Testis (tissue), 3 donors: Measurements from ENCODE around the gene STEAP3. TPM values are rescaled to one million over a fixed set of nuclear protein-coding genes. Genes with fewer than 3 reads are reported as not detected.

ENCODE experiments used
- DNase-seq: peaks from one replicate; pipeline ENCODE4 v3.0.0-alpha.2; 2019
- H3K27ac ChIP-seq, 2 donors: fragments of 200-600 bp; sonication (generic); one replicate each; pipeline ENCODE4 v1.5.1; 2019
- H3K27me3 ChIP-seq: fragments of 200-600 bp; sonication (generic); one replicate; pipeline ENCODE4 v1.5.1; 2019
- H3K36me3 ChIP-seq: fragments of 200-600 bp; sonication (generic); one replicate; pipeline ENCODE4 v1.5.1; 2017; ENCODE audit warnings: low read depth; ENCODE audit errors: missing control alignments
- H3K4me1 ChIP-seq: fragments of 200-600 bp; sonication (generic); one replicate; pipeline ENCODE4 v1.5.1; 2019
- H3K4me3 ChIP-seq, 2 donors: fragments of 200-600 bp; sonication (generic); one replicate each; pipeline ENCODE4 v1.5.1; 2017 to 2019
- H3K9me3 ChIP-seq: fragments of 200-600 bp; sonication (generic); one replicate; pipeline ENCODE4 v1.5.1; 2017
- CTCF ChIP-seq, 3 experiments: fragments of 450-650 bp in 2 of 3; fragments of 200-600 bp in 1 of 3; sonication (generic) in 1 of 3; IDR thresholded peaks; one replicate each; pipeline ENCODE4 v1.5.1; 2016 to 2019; ENCODE audit warnings: antibody characterized with exemption in 3 of 3, mild to moderate bottlenecking in 2 of 3, moderate library complexity in 1 of 3
- POLR2A ChIP-seq: fragments of 450-650 bp; IDR thresholded peaks from one replicate; pipeline ENCODE4 v1.6.1; 2017; ENCODE audit warnings: antibody characterized with exemption, mild to moderate bottlenecking, moderate library complexity
- WGBS, 2 donors: methylation state at CpG; one replicate each; pipeline ENCODE4 v1.1.5; 2018; 5-methylcytosine and 5-hydroxymethylcytosine counted together
- intact Hi-C: fragments of 100-400 bp; cut with DNase I; formaldehyde crosslinking; loops from one replicate; pipeline ENCODE4 v1.15.1; 2023; ENCODE audit warnings: low total_unique reads
- polyA plus RNA-seq: library from polyadenylated mRNA; stranded (reverse); fragments of 350-450 nt; fragmentation: Illumina TruSeq; extraction: RNeasy Lipid Tissue Mini Kit (QIAGEN cat#74804); gene quantifications from one replicate; pipeline ENCODE4 v1.2.3, GENCODE V29; 2014; ENCODE audit warnings: low read depth, low replicate concordance; ENCODE audit not compliant: insufficient read depth
- total RNA-seq, 2 donors: library from RNA; depleted of rRNA; stranded (reverse); fragments of >200 nt; gene quantifications; one replicate each; pipeline ENCODE4 v1.2.3, GENCODE V29; 2016

STEAP3 gene
- total and polyA plus RNA-seq, 3 donors from 2014 or later, result 5.1 to 11.9 (median 5.6) TPM

DNA sequence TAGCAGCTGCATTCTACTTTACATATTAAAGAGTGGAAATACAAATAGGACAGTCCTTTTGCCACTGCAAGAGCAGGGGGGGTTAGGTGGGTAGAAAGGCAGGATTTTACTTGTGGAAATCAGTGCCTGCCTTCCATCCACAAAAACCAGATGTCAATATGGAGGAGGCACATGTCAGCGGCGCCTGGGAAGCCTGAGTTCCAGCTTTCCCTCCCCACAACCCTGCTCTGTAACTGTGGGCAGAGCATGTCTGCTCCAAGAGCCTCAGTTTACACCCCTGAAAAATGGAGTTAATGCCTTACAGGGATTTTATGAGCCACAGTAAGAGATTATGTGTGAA lies 32.9 kb downstream of the STEAP3 start:
- Histone ChIP-seq H3K4me1 (no peaks in the 10 kb centered on the region), H3K27me3 (no peaks in the 10 kb centered on the region), H3K27ac (peak overlapping the region in 1 of 2 donors; percentile 34), H3K4me3 (no peak overlapping the region), H3K9me3 (no peaks in the 10 kb centered on the region), H3K36me3 (no peaks in the 10 kb centered on the region)
- no peak for DNase-seq
- TF ChIP-seq CTCF (IDR thresholded peaks at IDR 0.05) (no peak), POLR2A (no peak)
- intact Hi-C loops, result no loop called here
- WGBS, 2 donors, result 87 to 91% methylated on average over 2 of the region's 2 CpGs

- WGBS, 2 donors, result 85 to 94% methylated on average over 8 to 9 of the region's 9 CpGs
- H3K4me1 ChIP-seq, result no peaks in the 10 kb centered on the region
- no peaks in the 10 kb centered on the region for H3K9me3 ChIP-seq
- TF ChIP-seq POLR2A (no peak), CTCF (IDR thresholded peaks at IDR 0.05) (no peak)
- H3K27ac ChIP-seq, result no peak overlapping the region
- peak; percentile 3 for DNase-seq
- no peaks in the 10 kb centered on the region for H3K36me3 ChIP-seq
- H3K27me3 ChIP-seq, result no peaks in the 10 kb centered on the region
- intact Hi-C loops, result no loop called here
- no peak overlapping the region for H3K4me3 ChIP-seq
These were observed 33.6 kb downstream of the STEAP3 start for GRCh38 chr2:119257198-119257597.

DNA sequence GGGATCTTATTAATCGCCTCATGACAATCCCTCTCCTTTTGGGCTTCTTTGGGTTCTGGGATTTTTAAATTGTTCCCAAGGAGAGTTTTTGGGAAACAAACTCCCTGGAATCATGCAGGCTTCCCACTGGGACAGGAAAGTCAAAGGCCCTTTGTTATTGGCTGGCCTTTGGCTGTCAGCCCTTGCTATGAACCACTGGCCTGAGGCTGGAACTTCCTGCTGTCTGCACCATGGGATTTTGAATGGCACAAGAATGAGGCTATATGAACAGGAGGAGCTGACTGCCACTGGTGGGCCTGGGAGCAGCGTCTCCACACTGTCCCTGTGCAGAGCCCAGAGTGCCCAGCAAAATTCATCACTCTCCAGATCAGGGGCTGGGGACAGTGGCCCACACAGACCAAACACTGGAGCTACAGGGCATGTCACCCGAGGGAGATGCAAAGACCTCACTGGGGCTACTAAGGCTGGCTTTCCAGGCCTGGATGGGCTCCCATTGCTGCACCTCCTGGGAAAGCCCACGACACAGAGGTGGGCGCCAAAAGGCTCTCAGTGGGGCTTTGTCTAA lies 35.7 kb downstream of the STEAP3 start:
- WGBS, 2 donors, result 86 to 92% methylated on average over 5 of the region's 5 CpGs
- TF ChIP-seq POLR2A (no peak), CTCF (IDR thresholded peaks at IDR 0.05) (no peak)
- H3K27ac ChIP-seq, result no peak overlapping the region
- H3K4me1 ChIP-seq, result no peaks in the 10 kb centered on the region
- intact Hi-C loops, result no loop called here
- DNase-seq, result peak; percentile 11
- no peak overlapping the region for H3K4me3 ChIP-seq
- no peaks in the 10 kb centered on the region for H3K36me3 ChIP-seq
- no peaks in the 10 kb centered on the region for H3K27me3 ChIP-seq
- no peaks in the 10 kb centered on the region for H3K9me3 ChIP-seq

GRCh38 chr2:119260646-119261492 lies 37.2 kb downstream of the STEAP3 start:
- no peaks in the 10 kb centered on the region for H3K27me3 ChIP-seq
- intact Hi-C loops, result no loop called here
- H3K27ac ChIP-seq, result no peak overlapping the region
- H3K36me3 ChIP-seq, result no peaks in the 10 kb centered on the region
- DNase-seq, result peak; percentile 7
- 86 to 87% methylated on average over 11 of the region's 11 CpGs for WGBS, 2 donors
- H3K4me1 ChIP-seq, result no peaks in the 10 kb centered on the region
- H3K4me3 ChIP-seq, result no peak overlapping the region
- no peaks in the 10 kb centered on the region for H3K9me3 ChIP-seq
- TF ChIP-seq CTCF (IDR thresholded peaks at IDR 0.05) (no peak), POLR2A (no peak)
